Measurements from ENCODE around the gene AFMID.
A peak's percentile ranks its signal among the peaks of the same experiment; 100 is the strongest.

The AFMID gene

DNA sequence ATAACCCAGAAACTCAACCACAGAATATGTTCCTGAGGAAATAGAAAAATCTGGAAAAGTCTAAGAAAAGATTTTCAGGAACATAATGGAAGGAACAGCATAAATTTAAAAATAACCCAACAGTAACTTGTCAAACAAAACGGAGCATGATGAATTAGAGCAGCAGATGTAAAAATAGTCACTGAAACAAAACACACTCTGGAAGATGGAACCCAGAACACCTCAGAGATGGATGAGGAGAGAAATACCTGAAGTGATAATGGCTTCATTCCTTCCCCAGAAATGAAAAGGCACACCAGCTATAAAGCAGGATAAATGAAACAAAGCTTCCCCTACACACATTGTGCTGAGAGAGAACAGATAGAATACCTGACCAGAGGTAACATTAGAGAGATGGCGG is 6.7 kb upstream of the AFMID start:
- DNase-seq, result no peak

DNA sequence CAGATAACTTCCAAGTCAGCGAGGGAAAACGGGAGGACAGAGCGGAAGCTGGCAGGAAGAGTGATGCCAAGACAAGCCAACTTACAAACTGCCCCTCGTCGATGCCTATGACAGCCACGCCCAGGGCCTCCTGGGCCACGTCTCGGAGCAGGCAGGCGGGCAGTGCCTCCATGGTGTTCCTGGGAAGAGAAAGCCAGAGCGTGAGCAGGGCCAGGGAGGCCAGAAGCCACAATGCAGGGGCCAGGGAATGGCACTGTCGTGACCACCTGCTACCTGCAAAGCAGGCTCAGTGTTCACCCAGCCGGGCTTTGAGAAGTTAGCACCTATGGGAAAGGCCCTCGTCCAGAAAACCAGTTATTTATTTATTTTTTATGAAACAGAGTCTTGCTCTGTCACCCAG is 4.7 kb upstream of the AFMID start:
- DNase-seq, result no peak

DNA sequence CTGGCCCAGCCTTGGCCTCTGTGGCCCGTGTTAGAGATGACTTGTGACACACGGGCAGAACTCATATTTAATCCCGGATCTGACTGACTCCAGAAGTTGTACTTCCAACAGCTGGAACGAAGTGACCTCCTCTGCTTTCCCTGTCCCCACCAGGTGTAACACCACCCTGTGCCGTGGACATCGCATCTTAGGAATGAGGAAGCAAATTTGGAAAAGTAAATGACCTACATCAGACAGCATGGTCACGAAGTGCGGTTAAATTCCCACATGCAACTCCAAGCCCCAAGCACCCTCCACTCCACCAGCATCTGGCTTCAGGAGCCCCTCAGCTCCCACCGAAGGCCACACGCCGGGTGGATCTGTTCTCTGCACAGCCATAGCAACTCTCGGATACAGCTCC is 3.2 kb upstream of the AFMID start:
- DNase-seq, result no peak

DNA sequence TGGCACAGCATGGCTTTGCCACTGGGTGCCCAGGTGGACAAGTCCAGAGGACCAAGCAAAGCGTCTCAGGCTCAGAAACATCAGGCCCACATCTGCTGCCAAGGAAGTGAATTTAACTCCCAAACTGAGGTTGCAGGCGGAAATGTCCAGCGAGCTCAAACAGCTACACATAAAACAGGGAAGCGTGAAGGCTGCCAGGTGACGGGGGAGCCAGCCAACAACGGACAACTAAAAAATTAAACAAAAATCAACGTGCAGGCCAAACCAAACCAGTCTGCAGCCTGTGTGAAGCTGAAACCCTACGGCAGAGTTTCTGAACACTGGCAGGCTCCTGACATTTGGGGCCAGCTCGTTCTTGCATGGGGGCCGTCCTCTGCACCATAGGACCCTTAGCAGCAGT is 2.8 kb upstream of the AFMID start:
- DNase-seq, result no peak

DNA sequence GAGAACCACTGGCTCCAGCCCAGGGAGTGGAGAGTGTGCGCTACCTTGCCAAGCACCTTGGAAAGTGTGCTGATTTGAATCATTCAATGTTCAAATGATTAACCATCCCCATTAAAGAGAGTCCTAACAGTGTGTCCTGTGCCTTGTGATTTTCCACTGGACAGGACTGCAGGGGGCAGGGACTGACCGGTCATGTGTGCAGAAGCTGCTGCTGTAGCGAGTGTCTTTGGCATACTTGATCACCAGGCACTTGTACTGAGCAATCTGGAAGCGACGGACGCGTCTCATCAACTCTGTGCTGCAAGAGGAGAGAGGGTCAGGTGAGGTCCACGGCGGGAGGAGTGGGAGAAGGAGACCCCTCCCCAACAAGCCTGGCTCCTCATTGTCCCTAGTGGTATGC is 2.3 kb upstream of the AFMID start:
- DNase-seq, result no peak

DNA sequence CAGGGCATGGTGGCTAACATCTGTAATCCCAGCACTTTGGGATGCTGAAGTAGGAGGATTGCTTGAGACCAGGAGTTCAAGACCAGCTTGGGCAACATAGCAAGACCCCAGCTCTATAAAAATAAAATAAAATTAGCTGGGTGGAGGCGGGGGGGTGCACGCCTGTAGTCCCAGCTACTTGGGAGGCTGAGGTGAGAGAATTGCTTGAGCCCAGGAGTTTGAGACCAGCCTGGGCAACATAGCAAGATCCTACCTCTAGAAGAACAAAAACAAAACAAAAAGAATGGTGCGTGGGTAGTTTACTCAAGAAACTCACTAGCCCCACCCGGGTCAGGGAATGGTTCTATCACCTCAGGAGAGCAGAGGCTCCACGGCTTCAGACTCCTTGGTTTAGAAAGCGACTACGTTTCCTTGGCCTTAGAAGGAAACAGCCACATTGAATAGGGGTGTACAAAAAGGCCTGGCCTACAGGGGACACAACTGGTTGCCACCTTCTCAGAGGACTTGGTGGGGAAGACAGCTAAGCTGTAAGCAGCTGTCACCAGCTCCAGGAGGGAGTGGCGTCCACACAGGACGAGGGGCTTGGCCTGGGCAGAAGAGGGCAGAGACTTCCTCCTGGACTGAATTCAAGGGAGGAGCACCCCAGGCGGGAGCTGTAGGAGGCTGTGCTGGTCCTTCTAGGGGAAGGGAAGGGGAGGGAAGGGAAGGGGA is 1.0 kb upstream of the AFMID start:
- DNase-seq, result no peak

DNA sequence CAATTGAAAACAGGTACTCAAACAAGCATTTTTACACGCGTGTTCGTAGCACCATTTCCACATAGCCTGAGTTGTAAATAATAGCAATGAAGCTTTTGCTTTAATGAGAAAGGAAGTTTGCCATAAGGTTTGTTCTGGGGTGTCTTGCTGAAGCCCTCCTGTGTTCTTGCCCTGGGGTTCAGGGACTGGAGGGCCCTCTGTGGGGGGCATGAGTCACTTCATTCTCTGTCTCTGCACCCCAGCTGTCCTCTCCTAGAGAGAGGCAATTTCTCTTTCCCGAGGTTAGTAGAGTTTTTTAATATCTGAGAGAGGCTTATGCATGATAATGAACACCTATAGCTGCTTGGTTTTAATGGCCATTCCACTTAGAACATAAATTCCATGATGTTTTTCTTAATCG is 9.6 kb downstream of the AFMID start:
- no peak for DNase-seq

DNA sequence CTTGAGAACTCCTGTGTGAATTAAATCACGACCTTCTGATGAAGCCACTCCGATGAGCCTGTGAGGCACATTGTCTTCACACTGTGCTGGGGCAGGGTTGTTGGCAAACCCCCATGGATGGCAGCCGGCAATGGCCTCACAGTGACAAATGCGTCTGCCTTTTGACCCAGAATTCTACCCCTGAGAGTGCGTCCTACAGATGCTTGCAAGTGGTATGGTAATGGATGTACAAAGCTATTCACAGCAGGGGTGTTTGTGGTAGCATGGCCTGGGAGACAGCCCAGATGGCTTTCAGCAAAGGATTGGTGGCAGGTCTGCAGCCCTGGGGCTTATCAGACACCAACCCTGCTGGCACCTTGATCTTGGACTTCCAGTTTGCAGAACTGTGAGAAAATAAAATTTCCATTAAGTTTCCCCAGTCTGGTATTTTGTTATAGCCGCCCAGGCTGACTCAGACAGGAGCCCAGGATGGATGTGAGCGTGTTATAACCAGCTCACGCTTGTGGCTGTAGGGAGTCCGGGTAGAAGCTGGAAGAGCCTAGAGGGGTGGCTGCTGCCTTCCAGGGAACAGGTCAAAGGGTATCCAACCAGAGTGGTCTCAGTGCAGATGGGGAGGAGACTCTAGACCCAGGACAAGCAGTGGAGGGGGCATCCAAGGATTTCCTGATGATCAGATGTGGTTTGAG is 10.1 kb downstream of the AFMID start:
- peak; percentile 19 to 32 for DNase-seq

DNA sequence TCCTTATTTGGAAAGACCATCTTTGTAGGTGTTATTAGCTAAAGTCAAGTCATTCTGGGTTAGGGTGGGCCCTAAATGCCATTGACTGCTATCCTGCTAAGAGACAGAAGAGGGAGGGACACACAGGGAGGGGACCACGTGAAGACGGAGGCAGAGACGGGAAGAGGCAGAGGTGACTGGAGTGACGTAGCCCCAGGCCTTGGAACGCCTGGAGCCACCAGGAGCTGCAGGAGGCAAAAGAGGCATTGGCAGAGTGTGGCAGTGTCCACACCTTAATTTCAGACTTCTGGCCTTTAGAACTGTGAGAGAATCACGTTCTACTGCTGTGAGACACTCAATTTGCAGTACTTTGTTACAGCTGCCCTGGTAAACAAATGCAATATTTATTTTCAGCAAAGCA is 13.3 kb downstream of the AFMID start:
- DNase-seq, result no peak

DNA sequence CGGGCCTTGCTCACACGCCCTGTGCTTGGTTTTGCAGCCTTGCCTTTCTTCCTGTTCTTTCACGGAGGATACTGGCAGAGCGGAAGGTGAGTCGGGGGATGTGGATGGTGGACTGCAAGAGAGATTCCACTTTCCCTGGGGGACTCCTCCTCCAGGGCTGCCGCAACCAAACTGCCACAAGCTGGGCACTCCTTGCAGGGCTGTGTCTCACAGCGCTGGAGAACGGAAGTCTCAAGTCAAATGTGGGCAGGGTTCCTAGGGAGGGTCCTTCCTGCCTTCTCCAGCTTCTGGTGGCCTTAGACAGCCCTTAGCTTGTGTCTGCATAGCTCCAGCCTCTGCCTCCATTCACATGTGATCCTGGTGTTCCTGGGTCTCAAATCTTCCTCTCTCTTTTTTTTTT is 15.5 kb downstream of the AFMID start:
- no peak for DNase-seq

DNA sequence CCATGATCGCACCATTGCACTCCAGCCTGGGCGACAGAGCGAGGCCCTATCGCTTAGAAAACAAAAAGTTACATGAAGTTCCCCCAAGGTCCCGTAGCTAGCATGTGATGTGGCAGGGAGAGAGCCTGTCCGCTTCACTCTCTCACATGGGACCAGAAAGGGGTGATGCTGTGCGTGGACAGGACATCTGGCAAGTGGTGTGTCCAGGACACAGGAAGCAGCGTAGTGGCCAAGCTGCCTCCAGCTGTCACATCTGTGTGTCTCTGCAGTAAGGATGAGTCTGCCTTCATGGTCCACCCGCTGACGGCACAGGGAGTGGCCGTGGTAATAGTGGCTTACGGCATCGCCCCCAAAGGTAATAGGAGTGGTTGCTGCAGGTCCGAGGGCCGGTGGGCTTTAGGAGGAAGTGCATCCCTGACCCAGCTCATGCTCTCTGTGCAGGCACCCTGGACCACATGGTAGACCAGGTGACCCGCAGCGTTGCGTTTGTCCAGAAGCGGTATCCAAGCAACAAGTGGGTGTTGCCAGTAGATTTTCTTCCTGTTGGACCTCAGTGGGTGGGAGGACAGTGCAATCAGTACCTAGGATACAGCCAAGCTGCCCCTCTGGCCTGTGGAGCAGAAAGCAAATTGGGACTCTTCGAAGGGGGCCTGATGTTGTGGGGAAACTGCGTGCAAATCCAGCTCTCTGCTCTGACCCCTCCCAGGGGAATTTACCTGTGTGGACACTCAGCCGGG is 17.4 kb downstream of the AFMID start:
- DNase-seq, result no peak

DNA sequence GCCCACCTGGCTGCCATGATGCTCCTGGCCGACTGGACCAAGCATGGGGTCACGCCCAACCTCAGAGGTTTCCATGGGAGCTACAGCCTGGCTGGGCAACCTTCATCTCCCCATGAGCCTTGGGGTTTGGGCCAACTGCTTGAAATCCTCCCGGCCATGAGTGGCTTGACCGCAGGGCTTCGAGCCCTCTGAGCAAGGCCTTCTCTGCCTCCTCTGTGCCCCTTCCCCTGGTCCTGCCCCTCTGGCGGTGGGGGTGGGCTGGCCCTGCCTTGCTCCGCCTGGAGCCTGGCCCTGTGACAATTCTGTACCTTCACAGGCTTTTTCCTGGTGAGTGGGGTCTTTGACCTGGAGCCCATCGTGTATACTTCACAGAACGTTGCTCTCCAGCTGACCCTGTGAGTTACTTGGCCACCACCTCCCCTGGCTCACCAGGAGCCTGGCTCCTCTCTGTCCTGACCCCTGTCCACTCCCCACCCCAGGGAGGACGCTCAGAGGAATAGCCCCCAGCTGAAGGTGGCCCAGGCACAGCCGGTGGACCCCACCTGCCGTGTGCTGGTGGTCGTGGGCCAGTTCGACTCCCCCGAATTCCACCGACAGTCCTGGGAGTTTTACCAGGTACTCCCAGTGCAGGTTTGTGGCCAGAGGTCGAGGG is 18.1 kb downstream of the AFMID start:
- DNase-seq, result no peak

DNA sequence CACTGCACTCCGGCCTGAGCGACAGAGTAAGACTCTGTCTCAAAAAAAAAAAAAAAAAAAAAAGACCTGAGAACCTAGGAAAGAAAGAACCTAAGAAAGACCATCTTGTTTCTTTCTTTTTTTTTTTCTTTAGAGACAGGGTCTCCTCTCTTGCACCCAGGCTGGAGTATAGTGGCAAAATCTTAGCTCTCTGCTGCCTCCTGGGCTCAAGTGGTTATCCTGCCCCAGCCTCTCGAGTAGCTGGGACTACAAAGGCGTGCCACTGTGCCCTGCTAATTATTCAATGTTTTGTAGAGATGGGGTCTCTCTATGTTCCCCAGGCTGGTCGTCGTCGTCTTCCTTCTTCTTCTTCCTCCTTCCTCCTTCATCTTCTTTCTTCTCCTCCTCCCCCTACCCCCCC is 19.1 kb downstream of the AFMID start:
- DNase-seq, result no peak

DNA sequence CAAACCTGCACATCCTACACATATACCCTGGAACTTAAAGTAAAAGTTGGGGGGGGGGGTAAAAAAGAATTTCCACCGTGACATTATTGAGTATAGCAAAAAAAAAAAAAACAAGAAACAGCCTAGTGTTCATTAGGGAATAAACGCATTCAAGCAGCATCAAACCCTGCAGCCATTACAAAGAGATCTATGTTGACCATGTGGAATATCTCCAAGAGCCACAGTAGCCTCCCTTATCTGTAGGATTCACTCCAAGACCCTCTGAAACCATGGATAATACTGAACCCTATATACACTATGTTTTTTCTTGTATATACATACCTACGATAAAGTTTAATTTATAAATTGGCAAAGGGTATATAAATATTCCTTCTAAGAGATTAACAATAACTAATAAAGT is 21.3 kb downstream of the AFMID start:
- peak in 1 of 2 donors; percentile 28 for DNase-seq

DNA sequence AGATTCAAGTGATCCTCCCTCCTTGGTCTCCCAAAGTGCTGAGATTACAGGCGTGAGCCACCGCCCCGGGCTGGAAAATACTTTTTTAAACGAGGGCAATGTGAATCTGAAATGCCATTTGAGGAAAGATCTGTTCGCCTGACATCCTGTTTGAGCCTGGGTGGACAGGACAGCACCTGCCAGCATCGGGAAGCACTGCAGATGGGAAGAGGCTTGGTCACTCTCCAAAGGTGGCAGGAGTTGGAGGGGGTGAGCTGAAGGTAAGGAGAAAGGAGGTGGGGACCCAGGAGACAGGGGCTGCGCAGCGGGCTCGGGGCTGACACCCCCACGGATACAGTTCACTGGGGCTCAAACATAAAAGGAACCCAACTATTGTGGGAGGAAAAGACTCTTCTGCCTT is 22.9 kb downstream of the AFMID start:
- DNase-seq, result no peak

DNA sequence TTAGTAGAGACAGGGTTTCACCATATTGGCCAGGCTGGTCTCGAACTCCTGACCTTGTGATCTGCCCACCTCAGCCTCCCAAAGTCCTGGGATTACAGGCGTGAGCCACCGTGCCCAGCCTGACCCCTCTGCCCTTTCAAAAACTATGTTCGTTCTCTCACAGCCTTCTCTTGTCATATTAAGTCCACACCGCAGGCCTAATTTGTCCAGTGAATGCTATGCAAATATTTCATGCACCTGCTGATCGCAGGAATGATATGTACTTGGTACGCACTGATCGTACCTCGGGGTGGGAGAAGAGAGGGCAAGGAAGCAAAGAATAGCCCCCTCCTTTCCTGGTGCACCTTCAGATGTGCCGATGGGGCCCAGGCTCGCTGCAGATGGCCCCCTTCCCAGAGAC is 23.9 kb downstream of the AFMID start:
- no peak for DNase-seq

DNA sequence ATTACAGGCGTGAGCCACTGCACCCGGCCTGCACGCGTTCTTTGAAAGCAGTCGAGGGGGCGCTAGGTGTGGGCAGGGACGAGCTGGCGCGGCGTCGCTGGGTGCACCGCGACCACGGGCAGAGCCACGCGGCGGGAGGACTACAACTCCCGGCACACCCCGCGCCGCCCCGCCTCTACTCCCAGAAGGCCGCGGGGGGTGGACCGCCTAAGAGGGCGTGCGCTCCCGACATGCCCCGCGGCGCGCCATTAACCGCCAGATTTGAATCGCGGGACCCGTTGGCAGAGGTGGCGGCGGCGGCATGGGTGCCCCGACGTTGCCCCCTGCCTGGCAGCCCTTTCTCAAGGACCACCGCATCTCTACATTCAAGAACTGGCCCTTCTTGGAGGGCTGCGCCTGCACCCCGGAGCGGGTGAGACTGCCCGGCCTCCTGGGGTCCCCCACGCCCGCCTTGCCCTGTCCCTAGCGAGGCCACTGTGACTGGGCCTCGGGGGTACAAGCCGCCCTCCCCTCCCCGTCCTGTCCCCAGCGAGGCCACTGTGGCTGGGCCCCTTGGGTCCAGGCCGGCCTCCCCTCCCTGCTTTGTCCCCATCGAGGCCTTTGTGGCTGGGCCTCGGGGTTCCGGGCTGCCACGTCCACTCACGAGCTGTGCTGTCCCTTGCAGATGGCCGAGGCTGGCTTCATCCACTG is 27.0 kb downstream of the AFMID start, which contains the start of gene BIRC5:
Gene BIRC5 (plus strand): TSS at position 238 of the 690 bp plus-strand sequence. CDS start 64 bp downstream, at position 302.
- peak; percentile 79 to 80 for DNase-seq

DNA sequence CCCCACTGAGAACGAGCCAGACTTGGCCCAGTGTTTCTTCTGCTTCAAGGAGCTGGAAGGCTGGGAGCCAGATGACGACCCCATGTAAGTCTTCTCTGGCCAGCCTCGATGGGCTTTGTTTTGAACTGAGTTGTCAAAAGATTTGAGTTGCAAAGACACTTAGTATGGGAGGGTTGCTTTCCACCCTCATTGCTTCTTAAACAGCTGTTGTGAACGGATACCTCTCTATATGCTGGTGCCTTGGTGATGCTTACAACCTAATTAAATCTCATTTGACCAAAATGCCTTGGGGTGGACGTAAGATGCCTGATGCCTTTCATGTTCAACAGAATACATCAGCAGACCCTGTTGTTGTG is 27.5 kb downstream of the AFMID start:
- no peak for DNase-seq

DNA sequence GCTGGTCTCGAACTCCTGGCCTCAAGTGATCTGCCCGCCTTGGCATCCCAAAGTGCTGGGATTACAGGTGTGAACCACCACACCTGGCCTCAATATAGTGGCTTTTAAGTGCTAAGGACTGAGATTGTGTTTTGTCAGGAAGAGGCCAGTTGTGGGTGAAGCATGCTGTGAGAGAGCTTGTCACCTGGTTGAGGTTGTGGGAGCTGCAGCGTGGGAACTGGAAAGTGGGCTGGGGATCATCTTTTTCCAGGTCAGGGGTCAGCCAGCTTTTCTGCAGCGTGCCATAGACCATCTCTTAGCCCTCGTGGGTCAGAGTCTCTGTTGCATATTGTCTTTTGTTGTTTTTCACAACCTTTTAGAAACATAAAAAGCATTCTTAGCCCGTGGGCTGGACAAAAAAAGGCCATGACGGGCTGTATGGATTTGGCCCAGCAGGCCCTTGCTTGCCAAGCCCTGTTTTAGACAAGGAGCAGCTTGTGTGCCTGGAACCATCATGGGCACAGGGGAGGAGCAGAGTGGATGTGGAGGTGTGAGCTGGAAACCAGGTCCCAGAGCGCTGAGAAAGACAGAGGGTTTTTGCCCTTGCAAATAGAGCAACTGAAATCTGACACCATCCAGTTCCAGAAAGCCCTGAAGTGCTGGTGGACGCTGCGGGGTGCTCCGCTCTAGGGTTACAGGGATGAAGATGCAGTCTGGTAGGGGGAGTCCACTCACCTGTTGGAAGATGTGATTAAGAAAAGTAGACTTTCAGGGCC is 32.4 kb downstream of the AFMID start:
- no peak for DNase-seq

DNA sequence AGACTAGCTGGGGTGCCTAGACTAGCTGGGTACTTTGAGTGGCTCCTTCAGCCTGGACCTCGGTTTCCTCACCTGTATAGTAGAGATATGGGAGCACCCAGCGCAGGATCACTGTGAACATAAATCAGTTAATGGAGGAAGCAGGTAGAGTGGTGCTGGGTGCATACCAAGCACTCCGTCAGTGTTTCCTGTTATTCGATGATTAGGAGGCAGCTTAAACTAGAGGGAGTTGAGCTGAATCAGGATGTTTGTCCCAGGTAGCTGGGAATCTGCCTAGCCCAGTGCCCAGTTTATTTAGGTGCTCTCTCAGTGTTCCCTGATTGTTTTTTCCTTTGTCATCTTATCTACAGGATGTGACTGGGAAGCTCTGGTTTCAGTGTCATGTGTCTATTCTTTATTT is 35.9 kb downstream of the AFMID start:
- no peak for DNase-seq

DNA sequence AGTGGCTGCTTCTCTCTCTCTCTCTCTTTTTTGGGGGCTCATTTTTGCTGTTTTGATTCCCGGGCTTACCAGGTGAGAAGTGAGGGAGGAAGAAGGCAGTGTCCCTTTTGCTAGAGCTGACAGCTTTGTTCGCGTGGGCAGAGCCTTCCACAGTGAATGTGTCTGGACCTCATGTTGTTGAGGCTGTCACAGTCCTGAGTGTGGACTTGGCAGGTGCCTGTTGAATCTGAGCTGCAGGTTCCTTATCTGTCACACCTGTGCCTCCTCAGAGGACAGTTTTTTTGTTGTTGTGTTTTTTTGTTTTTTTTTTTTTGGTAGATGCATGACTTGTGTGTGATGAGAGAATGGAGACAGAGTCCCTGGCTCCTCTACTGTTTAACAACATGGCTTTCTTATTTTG is 36.6 kb downstream of the AFMID start:
- no peak for DNase-seq
